GM23248 (cell line): ENCODE measurements around the gene PTPRS. TPM values are rescaled to one million over a fixed set of nuclear protein-coding genes. Genes with fewer than 3 reads are reported as not detected.

Experiments used
- DNase-seq: peaks from one replicate; pipeline ENCODE4 v3.0.0-alpha.2; 2015
- H2AFZ ChIP-seq: fragments of 200-600 bp; sonication (generic); 2 replicates; pipeline ENCODE4 v1.6.1; 2016; ENCODE audit warnings: antibody characterized with exemption
- H3F3A ChIP-seq: fragments of 200-600 bp; sonication (generic); 2 replicates; pipeline ENCODE4 v1.6.1; 2016; ENCODE audit warnings: mild to moderate bottlenecking, antibody characterized with exemption, mixed run types; ENCODE audit not compliant: insufficient read depth
- H3K27ac ChIP-seq: fragments of 200-600 bp; sonication (generic); 2 replicates; pipeline ENCODE4 v1.5.1; 2016; ENCODE audit warnings: mild to moderate bottlenecking
- H3K27me3 ChIP-seq: fragments of 200-600 bp; sonication (generic); replicated peaks from 2 replicates; pipeline ENCODE4 v1.6.1; 2016; ENCODE audit warnings: mild to moderate bottlenecking; ENCODE audit not compliant: insufficient read depth
- H3K36me3 ChIP-seq: fragments of 200-600 bp; sonication (generic); 2 replicates; pipeline ENCODE4 v1.6.1; 2016; ENCODE audit warnings: low read depth, mild to moderate bottlenecking
- H3K4me1 ChIP-seq: fragments of 200-600 bp; sonication (generic); 2 replicates; pipeline ENCODE4 v1.6.1; 2016; ENCODE audit warnings: mild to moderate bottlenecking; ENCODE audit not compliant: insufficient read depth
- H3K4me2 ChIP-seq: fragments of 200-600 bp; sonication (generic); one replicate; pipeline ENCODE4 v1.6.1; 2016; ENCODE audit warnings: mild to moderate bottlenecking; ENCODE audit not compliant: unreplicated experiment
- H3K4me3 ChIP-seq: fragments of 200-600 bp; sonication (generic); 2 replicates; pipeline ENCODE4 v1.5.1; 2016; ENCODE audit warnings: mild to moderate bottlenecking
- H3K79me2 ChIP-seq: fragments of 200-600 bp; sonication (generic); 2 replicates; pipeline ENCODE4 v1.6.1; 2016; ENCODE audit warnings: mild to moderate bottlenecking; ENCODE audit not compliant: insufficient read depth
- H3K9ac ChIP-seq: fragments of 200-600 bp; sonication (generic); 2 replicates; pipeline ENCODE4 v1.6.1; 2016; ENCODE audit warnings: mild to moderate bottlenecking
- H3K9me2 ChIP-seq: fragments of 200-600 bp; sonication (generic); 2 replicates; pipeline ENCODE4 v1.6.1; 2016; ENCODE audit warnings: mixed run types, mild to moderate bottlenecking, moderate library complexity; ENCODE audit not compliant: insufficient read depth
- H3K9me3 ChIP-seq: fragments of 200-600 bp; sonication (generic); one replicate; pipeline ENCODE4 v1.6.1; 2017; ENCODE audit warnings: low read depth
- H4K20me1 ChIP-seq: fragments of 200-600 bp; sonication (generic); 2 replicates; pipeline ENCODE4 v1.6.0; 2016; ENCODE audit not compliant: insufficient read depth
- EZH2 ChIP-seq: fragments of 200-600 bp; sonication (generic); IDR thresholded peaks from 2 replicates; pipeline ENCODE4 v1.6.1; 2018; ENCODE audit warnings: antibody characterized with exemption, mild to moderate bottlenecking; ENCODE audit not compliant: insufficient read depth, poor library complexity, severe bottlenecking
- EZH2phosphoT487 ChIP-seq: fragments of 200-600 bp; sonication (generic); IDR thresholded peaks from 2 replicates; pipeline ENCODE4 v1.6.1; 2018; ENCODE audit warnings: antibody characterized with exemption, moderate library complexity, mild to moderate bottlenecking, low read depth; ENCODE audit not compliant: insufficient read depth
- WGBS, 2 experiments: methylation state at CpG; one replicate each; pipeline ENCODE4 v1.1.6; 2015 to 2017; ENCODE audit warnings: low lambda C conversion rate in 2 of 2, low coverage in 1 of 2; ENCODE audit errors: missing lambda C conversion rate in 2 of 2; 5-methylcytosine and 5-hydroxymethylcytosine counted together
- in situ Hi-C: fragments of 300-500 bp; cut with MboI; formaldehyde crosslinking; loops from 2 replicates; pipeline ENCODE4 v1.15.0; 2020
- polyA plus RNA-seq: library from polyadenylated mRNA; unstranded; fragments of >200 nt; fragmentation: Nextera tagmentation; extraction: Ambion mirVana; gene quantifications from 2 replicates; pipeline ENCODE4 v1.2.1, GENCODE V29; 2016
- total RNA-seq: library from RNA; depleted of rRNA; stranded (reverse); fragments of >200 nt; shearing (Covaris generic); gene quantifications from 2 replicates; pipeline ENCODE4 v1.2.3, GENCODE V29; 2014

PTPRS gene
- total and polyA plus RNA-seq, 2 experiments from 2014 or later, result 20.2 to 196 TPM

- H3K4me2 ChIP-seq, result no peak overlapping the region
Measured at GRCh38 chr19:5337708-5338655, 2.6 kb downstream of the PTPRS start.

GRCh38 chr19:5337126-5337525 lies 3.5 kb downstream of the PTPRS start:
- Histone ChIP-seq H3K27ac (no peak overlapping the region), H3K4me1 (no peaks in the 10 kb centered on the region), H3K36me3 (no peaks in the 10 kb centered on the region), H3K79me2 (no peaks in the 10 kb centered on the region), H3K9ac (no peak overlapping the region), H3K9me3 (no peaks in the 10 kb centered on the region), H3K4me3 (no peak overlapping the region), H3K4me2 (no peak overlapping the region), H4K20me1 (no peaks in the 10 kb centered on the region), H3K27me3 (no peaks in the 10 kb centered on the region; the same call in 1 of the 2 replicates), H2AFZ (no peak overlapping the region), H3F3A (no peaks in the 10 kb centered on the region), H3K9me2 (no peaks in the 10 kb centered on the region)
- 63 to 64% methylated on average over 24 of the region's 24 CpGs for WGBS, 2 experiments
- no peak for TF ChIP-seq EZH2phosphoT487
- no peak for TF ChIP-seq EZH2
- in situ Hi-C loops, result no loop called here
- DNase-seq, result no peak

More at GRCh38 chr19:5337708-5338655, 2.6 kb downstream of the PTPRS start:
- no peaks in the 10 kb centered on the region for H3K4me1 ChIP-seq
- H3K27ac ChIP-seq, result no peak overlapping the region
- no peak overlapping the region for H2AFZ ChIP-seq
- H3K4me3 ChIP-seq, result no peak overlapping the region
- H3K79me2 ChIP-seq, result no peaks in the 10 kb centered on the region
- H3K36me3 ChIP-seq, result no peaks in the 10 kb centered on the region
- H3K9me3 ChIP-seq, result no peaks in the 10 kb centered on the region
- no peaks in the 10 kb centered on the region; the same call in 1 of the 2 replicates for H3K27me3 ChIP-seq
- 80% methylated on average over 31 to 34 of the region's 34 CpGs for WGBS, 2 experiments
- H3F3A ChIP-seq, result no peaks in the 10 kb centered on the region
- no peaks in the 10 kb centered on the region for H4K20me1 ChIP-seq
- in situ Hi-C loops, result no loop called here
- TF ChIP-seq EZH2phosphoT487 (no peak), EZH2 (no peak)
- DNase-seq, result no peak
- H3K9ac ChIP-seq, result no peak overlapping the region
- H3K9me2 ChIP-seq, result no peaks in the 10 kb centered on the region

- Histone ChIP-seq H3K36me3 (no peaks in the 10 kb centered on the region), H3K9me3 (no peaks in the 10 kb centered on the region), H2AFZ (no peak overlapping the region), H3K4me2 (no peak overlapping the region), H3K9me2 (no peaks in the 10 kb centered on the region), H3K79me2 (no peaks in the 10 kb centered on the region), H3K27me3 (no peaks in the 10 kb centered on the region; the same call in 1 of the 2 replicates), H3K9ac (no peak overlapping the region), H3K4me1 (no peaks in the 10 kb centered on the region), H3K27ac (no peak overlapping the region), H3F3A (no peaks in the 10 kb centered on the region), H3K4me3 (no peak overlapping the region), H4K20me1 (no peaks in the 10 kb centered on the region)
- whole genome bisulfite sequencing, 2 experiments, result 70% methylated on average over 20 to 21 of the region's 21 CpGs
- TF ChIP-seq EZH2phosphoT487 (no peak), EZH2 (no peak)
- in situ Hi-C loops, result no loop called here
- no peak for DNase-seq
Measured at GRCh38 chr19:5336195-5336965, 4.2 kb downstream of the PTPRS start.

GRCh38 chr19:5335593-5335992 lies 5.0 kb downstream of the PTPRS start:
- DNase-seq, result no peak
- H3K79me2 ChIP-seq, result no peaks in the 10 kb centered on the region
- 84 to 91% methylated on average over 15 of the region's 15 CpGs for WGBS, 2 experiments
- TF ChIP-seq EZH2, result no peak
- no peak overlapping the region for H3K27ac ChIP-seq
- no peaks in the 10 kb centered on the region; the same call in 1 of the 2 replicates for H3K27me3 ChIP-seq
- no peak overlapping the region for H3K9ac ChIP-seq
- no peaks in the 10 kb centered on the region for H3K9me3 ChIP-seq
- H3K36me3 ChIP-seq, result no peaks in the 10 kb centered on the region
- H3F3A ChIP-seq, result no peaks in the 10 kb centered on the region
- no peak overlapping the region for H3K4me2 ChIP-seq
- H2AFZ ChIP-seq, result no peak overlapping the region
- no peaks in the 10 kb centered on the region for H3K4me1 ChIP-seq
- no peaks in the 10 kb centered on the region for H4K20me1 ChIP-seq
- in situ Hi-C loops, result no loop called here
- no peak overlapping the region for H3K4me3 ChIP-seq
- H3K9me2 ChIP-seq, result no peaks in the 10 kb centered on the region
